GM18873 (cell line): ENCODE data around the gene PDE3A.

Experiments used
- ATAC-seq: cut with Tn5 transposase; IDR thresholded peaks from one replicate; pipeline ENCODE4 v1.9.1; 2021; ENCODE audit warnings: mild to moderate bottlenecking, moderate library complexity, moderate number of reproducible peaks; ENCODE audit not compliant: unreplicated experiment, low FRiP score

The PDE3A gene

GRCh38 chr12:20646239-20646827 lies 278.0 kb downstream of the PDE3A start:
- no peak for ATAC-seq

DNA sequence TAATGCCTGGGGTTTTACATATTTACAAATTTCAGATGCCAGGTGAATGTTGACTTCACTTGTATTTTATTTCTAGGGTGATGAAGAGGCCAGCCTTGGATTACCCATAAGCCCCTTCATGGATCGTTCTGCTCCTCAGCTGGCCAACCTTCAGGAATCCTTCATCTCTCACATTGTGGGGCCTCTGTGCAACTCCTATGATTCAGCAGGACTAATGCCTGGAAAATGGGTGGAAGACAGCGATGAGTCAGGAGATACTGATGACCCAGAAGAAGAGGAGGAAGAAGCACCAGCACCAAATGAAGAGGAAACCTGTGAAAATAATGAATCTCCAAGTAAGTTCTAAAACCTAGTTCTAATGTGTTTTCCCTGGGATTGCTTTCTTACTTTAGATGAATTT lies 285.5 kb downstream of the PDE3A start:
- ATAC-seq, result no peak

DNA sequence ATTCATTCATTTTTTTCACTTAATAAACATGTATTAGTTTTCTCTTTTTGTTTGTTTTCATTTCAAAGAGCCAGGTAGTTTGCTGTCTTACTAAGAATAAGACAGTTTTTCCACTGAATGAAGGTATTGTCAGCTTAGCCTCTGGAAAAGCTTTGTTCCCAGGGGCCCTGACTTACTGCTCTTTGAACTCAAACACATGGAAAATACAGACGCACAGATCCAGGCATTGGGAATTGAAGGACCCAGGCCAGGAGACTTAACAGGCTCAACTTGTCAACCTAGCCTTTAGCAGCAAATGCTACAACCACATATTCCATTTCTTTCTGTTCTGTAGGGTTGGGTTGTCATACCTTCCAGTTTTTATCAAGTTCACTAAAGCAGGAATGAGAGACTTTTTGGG lies 288.3 kb downstream of the PDE3A start:
- ATAC-seq, result no peak

DNA sequence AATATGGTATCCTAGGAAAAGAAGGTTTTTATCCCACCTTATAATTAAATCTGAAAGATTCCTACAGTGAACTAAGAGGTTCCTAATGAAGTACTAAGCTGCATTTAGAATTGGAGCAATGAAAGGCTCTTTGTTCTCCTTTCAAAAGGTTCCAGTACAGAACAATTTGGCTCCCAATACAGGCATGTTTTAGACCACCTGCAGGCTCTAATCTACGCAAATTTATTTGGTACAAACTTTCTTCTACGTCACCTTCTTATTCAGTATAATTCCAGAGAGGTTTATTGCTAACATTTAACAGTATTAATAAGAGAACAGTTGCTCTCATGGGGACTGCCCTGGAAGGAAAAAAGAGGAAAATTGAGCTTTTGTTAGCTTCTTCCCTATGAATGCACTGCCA lies 289.2 kb downstream of the PDE3A start:
- ATAC-seq, result no peak

GRCh38 chr12:20681334-20681733 lies 313.0 kb downstream of the PDE3A start:
- no peak for ATAC-seq

DNA sequence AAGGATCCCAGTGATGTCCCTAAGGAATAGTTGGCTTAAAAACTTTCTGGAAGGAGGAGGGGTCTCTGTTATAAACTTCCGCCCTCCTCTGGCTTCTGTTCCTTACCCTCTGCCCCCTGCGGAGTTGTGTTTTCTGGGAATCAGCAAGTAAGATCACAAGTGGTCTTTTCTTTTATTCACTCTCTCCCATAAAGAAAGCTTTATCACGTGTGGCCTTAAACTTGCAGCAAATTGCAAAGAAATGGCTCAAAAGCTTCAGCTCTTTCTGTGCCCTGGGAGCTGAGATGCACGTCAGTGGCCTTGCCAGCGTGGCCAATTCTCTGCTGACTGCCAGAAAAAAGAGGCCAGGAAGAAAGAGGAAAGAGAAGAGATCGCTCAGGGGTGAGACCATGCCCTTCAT lies 326.9 kb downstream of the PDE3A start, which contains the start of gene SLCO1C1:
TSS of gene SLCO1C1 (plus strand) at position 101 of the 400 bp plus-strand sequence. CDS start 4,245 bp downstream, outside the sequence.
- no peak for ATAC-seq

DNA sequence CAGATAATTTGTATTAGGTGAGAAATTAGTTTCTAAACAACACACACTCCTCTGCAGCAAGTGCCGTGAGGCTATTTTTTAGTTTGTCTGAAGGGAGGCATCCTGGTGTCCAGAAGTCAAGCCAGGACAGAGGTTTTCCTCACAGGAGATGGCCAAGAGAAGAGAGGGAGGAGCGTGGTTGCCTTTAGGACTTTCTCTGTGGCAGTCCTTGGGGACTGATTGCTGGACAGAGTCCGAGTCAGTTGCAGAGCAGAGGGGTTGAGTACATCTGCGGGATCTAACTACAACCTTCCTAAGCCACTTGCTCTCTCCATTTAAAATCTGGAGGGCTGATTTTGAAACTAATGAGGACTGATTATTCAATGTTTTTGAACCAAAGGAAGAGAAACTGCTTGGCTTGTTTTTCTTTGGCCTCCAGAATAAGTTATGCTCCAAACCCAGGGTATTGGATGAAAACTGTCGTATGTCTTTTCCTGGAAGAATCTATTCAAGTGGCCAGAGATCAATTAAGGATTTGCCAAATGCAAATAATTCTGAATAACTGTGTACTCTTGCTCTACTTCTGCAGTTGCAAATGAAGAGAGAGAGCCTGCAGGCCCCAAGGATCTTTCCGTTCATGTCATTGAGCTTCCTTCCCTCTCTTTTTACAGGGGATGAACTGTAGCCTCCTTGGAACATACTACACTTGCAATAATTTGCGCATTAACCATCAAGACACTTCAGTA lies 328.0 kb downstream of the PDE3A start:
- ATAC-seq, result no peak

DNA sequence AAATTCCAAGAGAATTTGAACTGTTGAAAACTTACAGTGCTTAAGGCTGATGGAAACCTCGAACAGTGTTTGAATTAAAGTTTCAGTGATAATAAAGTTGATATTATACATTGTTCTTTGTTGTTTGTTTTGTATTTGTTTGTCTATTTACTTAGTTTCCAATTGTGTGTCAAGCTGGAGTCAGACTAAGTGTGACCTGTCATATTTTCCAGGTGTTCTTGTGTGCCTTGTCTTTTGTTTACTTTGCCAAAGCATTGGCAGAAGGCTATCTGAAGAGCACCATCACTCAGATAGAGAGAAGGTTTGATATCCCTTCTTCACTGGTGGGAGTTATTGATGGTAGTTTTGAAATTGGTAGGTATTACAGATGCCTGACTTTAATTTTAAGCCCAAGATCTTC lies 332.8 kb downstream of the PDE3A start:
- ATAC-seq, result no peak

DNA sequence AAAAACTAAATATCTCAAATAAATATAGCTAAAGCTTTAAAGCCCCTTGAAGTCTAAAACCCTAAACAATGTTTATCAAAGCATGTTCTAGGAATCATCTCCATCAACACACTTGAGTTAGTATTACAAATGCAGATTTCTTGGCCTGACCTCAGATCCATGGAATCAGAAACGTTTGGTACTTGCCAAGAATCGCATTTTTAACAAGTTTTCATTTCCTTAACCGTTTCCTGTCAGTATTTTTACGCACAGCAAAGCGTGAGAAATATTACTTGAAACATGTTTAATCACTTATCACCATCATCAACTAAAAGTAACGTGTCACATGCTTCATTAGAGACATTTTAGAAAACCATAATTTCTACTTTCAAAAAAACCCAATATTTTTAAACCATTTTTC lies 336.5 kb downstream of the PDE3A start:
- no peak for ATAC-seq

GRCh38 chr12:20711846-20712245 lies 343.5 kb downstream of the PDE3A start:
- no peak for ATAC-seq

- no peak for ATAC-seq
Observed at GRCh38 chr12:20716037-20716436, 347.7 kb downstream of the PDE3A start.

DNA sequence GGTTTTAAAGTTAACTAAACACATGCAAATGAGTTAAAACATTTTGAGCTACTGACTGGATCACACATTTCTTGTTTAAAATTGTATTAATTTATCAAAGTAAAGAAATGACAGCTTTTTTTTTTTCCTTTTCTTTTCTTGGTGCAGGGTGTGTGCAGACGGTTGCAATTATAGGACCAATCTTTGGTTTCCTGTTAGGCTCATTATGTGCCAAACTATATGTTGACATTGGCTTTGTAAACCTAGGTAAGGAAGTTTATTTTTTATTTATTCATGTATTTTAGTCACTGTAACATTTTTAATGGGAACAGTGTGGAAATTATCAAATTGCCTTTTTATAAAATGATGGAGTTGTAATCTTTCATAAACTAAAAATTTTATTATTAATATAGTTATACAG lies 348.6 kb downstream of the PDE3A start:
- no peak for ATAC-seq

- no peak for ATAC-seq
Observed at GRCh38 chr12:20718294-20718693, 350.0 kb downstream of the PDE3A start.

DNA sequence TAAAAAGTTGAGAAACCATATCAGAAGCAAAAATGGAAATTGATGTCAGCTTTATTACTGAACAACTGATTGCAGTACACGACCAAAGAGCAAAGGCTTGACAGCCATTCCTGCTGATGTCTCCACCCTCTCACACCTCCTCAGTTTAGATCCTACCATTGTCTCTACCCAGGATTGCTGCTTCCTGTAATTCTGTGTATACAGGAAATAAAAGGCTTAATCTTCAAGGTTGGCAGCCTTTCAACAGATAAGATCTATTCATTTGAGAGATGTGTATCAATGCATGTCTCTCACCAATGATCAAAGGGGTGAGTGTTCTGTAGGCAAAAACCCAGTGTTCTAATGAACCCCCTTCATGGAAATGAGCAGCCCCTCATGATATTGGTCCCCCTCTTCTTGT lies 353.8 kb downstream of the PDE3A start:
- ATAC-seq, result no peak

GRCh38 chr12:20731274-20731673 lies 362.9 kb downstream of the PDE3A start:
- ATAC-seq, result no peak
